Inflammatory macrophage treated with lipopolysaccharide for 1 hour (primary cell): ENCODE measurements around the gene XXYLT1.
A peak's percentile ranks its signal among the peaks of the same experiment; 100 is the strongest.
"Not testable (repeated sequence)": the region's sequence is repeated elsewhere in the genome, so short reads cannot be mapped to it uniquely, and the experiment has no call there.

Source experiments
- DNase-seq, 2 donors: peaks; one replicate each; pipeline ENCODE4 v3.0.0-alpha.2; 2020 to 2022

XXYLT1 gene, protein sequence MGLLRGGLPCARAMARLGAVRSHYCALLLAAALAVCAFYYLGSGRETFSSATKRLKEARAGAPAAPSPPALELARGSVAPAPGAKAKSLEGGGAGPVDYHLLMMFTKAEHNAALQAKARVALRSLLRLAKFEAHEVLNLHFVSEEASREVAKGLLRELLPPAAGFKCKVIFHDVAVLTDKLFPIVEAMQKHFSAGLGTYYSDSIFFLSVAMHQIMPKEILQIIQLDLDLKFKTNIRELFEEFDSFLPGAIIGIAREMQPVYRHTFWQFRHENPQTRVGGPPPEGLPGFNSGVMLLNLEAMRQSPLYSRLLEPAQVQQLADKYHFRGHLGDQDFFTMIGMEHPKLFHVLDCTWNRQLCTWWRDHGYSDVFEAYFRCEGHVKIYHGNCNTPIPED

DNA sequence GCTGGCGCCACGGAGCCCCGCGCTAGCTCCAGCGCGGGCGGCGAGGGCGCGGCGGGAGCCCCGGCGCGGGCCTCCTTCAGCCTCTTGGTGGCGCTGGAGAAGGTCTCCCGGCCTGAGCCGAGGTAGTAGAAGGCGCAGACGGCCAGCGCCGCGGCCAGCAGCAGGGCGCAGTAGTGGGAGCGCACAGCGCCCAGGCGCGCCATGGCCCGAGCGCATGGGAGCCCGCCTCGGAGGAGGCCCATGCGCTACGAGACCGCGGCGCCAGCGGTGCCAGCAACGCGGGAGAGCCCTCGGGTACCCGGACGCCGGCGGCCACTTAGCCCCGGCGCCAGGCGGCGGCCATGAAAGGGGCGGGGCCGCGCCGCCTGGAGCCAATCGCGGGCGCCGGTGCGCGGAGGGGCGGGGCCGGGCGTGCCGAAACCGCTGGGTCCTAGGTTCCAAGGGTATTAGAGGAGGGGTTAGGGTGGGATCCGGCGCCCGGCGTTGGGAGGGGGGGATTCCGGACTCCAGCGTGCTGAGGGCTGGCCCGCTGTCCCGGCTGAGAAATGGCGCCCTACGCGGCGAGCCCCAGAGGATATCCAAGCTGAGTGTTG is at the start of gene XXYLT1:
Gene XXYLT1, minus strand, starts transcription at position 343 of the 593 bp plus-strand sequence. Its CDS starts 101 bp downstream, at position 242.
- DNase-seq = peak; percentile 72 to 84

GRCh38 chr3:195319060-195319459 is 48.1 kb upstream of the XXYLT1 start:
- DNase-seq = no peak

DNA sequence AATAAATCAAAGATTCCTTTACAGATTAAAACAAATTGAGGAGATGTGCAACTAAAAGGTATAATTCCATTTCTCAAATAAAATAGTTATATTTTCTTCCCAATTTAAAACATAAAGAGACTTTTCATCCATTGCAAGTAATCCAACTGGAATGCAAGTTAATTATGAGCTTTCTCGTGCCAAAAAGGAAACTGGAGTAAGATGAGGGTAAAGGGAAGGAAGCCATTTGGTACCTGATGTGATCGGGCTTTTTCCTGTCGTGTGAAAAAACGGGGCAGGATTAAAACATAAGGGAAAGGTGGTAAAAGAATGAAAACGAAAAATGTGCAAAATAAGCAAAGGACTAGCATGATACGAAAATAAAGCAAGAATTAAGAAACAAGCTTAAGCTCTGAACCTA is 41.8 kb upstream of the XXYLT1 start:
- DNase-seq = no peak

- DNase-seq = no peak
Observed at GRCh38 chr3:195307711-195308110, 36.8 kb upstream of the XXYLT1 start.

- no peak for DNase-seq
Observed at GRCh38 chr3:195306369-195306768, 35.4 kb upstream of the XXYLT1 start.

GRCh38 chr3:195302431-195302830 is 31.5 kb upstream of the XXYLT1 start:
- DNase-seq = no peak

DNA sequence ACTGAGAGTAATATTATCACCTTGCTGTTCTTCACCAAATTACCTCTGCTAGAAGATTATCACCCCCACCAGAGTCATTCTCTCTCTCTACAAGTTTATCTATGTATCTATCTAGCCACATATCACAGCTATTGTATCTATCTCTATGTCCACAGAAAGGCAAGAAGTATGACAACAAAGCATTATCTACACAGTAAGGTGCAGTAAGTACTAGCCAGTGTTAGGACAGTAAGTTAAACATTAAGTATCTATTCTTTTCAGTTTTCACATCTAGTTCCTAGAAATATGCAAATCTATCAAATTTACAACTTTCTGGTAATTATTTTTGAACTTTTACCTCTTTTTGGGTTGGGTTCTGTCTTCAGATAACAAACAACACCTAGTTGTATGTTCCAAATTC is 26.5 kb upstream of the XXYLT1 start:
- DNase-seq = no peak

DNA sequence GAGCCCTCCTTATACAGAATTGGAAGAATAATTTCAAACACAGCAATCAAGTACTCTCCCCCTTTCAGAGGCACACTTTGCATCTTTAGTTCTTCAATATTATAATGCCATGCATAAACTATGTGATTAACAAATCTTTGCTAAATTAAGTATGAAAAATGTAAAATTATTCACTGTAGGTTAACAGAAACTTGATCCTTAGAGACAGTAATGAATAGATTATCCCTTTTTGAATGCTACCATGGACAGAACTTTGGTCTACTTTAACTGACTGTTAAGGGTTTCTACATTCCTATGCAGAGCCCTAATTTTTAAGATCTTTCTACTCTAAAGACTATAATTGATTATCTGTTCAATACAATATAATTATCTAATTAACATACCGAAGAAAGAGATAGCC is 25.7 kb upstream of the XXYLT1 start:
- no peak for DNase-seq

GRCh38 chr3:195291121-195291520 is 20.2 kb upstream of the XXYLT1 start:
- DNase-seq = no peak

- DNase-seq = not testable (repeated sequence)
Observed at GRCh38 chr3:195290643-195291042, 19.7 kb upstream of the XXYLT1 start.

DNA sequence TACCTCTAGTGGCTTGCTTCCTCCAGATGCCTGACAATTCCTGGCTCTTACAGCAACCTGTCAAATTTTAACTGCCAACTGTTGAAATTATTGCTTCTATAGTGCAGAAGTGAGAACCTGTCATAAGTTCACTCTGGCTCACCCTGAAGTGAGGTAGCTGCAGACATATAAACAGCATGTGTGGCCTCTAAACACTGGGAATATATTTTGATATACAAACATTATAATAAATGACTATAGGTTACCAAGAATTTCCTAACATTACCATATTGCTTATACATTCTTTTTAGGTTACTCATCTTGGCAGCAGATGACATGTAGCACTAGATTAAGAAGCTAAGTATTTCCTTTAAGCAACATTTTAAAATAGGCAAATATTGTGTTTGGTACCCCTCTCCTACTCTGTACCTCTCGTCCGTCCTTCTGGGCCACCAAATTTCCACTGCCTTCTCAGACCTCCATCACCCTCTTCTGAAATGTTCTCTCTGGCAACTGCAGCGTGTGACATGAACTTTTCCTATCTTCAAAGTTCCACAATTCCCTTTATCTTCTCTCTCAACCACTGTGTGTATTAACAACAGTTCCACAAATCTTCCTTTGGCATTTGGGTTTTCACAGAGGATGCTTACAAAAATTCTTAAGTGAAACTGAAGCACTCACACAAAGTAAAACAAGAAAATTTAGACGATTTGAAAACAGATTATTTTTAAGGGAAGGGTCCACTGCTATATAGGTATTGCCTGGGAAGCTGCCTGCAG is 15.3 kb upstream of the XXYLT1 start:
- DNase-seq = no peak

GRCh38 chr3:195285372-195285771 is 14.4 kb upstream of the XXYLT1 start:
- DNase-seq = no peak

DNA sequence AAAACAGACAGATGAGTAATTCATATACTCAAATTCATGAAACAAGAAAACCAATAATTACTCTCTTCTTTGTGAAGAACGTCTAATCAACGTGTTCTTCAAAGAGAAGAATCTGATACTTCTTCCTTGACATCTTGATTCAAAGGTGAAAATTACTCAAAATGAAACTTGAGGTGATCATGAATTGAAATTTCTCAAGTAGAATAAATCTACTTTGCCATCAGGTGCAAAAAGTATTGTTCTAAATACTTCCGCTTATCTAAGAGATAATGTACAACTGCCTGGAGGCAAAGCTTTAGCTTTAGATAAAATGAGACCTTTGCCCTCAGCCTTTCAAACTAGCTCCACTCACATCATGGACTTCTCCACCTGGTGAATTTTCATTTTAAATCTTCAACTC is 13.9 kb upstream of the XXYLT1 start:
- DNase-seq = no peak

DNA sequence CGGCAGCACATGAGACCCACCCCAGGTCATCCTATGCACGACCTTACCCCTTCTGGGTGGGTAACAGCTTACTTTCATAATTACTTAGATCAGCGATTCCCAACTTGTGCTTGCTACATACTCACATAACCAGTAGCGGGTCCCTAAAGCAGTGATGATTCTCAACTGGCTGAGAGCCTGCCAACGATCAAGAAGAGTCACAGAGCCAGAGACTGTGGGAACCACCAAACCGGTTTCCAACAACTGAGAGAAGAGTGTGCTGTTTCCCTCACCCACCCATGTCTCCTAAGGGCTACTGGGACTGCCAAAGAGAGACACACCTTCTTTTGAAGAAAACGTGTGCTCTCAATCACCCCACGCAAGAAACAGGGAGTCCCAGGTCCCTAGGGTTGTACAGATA is 12.0 kb upstream of the XXYLT1 start:
- DNase-seq = no peak

- DNase-seq = no peak
Observed at GRCh38 chr3:195274259-195274966, 3.5 kb upstream of the XXYLT1 start.

DNA sequence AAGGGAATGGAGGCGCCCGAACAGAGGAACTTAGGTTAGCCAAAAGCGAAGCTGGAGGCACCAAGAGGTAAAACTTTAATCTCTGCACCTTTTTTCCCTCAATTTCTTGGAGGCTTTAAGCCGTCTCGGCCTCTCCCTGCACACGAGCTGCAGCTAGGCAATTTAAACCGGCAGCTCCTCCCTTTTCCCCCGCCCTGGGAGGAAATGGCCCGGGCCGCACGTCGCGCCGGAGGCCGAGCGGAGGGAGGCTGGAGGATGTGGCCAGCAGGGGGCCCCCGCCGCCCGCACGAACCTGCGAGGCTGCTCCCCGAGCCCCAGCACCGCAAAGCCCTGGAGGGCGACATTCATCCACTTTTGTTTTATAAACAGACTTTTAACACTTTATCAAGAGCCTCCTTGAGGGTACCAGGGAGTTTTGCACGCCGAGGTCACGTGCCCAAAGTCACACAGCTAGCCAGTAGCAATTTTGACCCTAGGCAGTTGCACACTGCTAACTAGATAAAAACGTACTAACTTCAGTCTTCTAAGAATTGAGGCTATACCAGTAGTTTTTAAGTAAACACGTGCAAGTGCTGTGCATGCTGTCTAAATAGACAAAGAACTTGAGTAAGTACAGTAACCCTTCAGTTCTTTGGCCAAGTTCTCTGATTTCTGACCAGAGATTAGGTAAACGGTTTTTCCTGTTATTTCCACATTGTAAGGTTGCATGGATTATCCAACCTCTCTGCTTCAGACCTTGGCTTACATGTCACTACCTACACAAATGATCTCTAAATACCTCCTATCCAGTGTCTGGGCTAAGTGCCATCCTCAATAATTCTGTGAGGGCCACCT is 668 bp upstream of the XXYLT1 start:
- DNase-seq = peak; percentile 66 to 89

DNA sequence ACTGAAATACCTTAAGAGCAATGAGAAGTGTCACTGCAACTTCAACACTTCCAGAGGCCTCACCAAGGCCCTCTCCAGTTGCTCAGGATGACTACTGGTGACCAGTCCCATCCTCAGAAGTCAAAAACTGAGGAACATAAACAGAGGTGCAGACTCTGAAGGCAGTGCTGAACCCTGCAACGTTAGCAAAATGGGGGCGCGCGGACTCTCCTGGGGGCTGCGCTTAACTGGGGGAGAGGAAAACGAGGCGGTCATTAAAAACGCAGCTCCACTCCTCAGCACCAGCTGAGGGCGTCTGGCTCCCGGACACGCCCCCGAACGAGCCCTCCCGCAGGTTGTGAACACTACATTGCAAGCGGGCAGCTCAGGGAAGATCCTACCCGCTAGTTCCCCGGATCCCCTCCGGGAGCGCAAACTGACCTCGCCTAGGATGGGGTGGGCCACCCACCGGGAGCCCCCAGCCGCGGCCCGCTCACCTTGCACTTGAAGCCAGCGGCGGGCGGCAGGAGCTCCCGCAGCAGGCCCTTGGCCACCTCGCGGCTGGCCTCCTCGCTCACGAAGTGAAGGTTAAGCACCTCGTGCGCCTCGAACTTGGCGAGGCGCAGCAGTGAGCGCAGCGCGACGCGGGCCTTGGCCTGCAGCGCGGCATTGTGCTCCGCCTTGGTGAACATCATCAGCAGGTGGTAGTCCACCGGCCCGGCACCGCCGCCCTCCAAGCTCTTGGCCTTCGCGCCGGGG is 711 bp downstream of the XXYLT1 start:
- DNase-seq = no peak

GRCh38 chr3:195269375-195270078 is 1.4 kb downstream of the XXYLT1 start:
- DNase-seq = peak; percentile 41 to 55

GRCh38 chr3:195268576-195269309 is 2.2 kb downstream of the XXYLT1 start:
- no peak for DNase-seq

DNA sequence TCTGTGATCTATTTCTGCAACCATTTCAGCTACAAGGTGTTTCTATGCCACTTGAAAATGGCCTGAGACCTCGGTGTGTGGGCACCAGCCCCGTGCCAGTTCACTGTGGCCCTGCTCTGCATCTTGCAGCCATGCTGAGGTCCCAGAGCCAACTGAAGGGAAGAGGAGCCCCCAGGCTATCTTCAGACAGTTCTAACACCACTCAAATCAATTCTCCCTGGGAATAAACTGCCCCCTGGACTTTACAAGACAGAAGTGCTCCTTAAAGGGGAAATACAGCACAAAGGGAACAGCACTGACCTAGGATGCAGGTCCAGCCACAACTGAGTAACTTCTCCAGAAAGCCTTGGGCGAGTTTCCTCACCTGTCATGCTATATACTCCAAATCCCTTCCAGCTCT is 3.9 kb downstream of the XXYLT1 start:
- no peak for DNase-seq
